B cell (primary cell): Measurements from ENCODE around the gene GGN. TPM values are rescaled to one million over a fixed set of nuclear protein-coding genes. Genes with fewer than 3 reads are reported as not detected.

ENCODE experiments used
- ATAC-seq: fragments of 200-7000 bp; cut with Tn5 transposase; one replicate; pipeline ENCODE4 v1.10.0; 2021; ENCODE audit warnings: low read depth, mild to moderate bottlenecking, moderate number of reproducible peaks, moderate library complexity
- CTCF ChIA-PET: fragments of 350-600 bp; sonication (Branson Sonifier 250); formaldehyde crosslinking; loops from one replicate; lab custom pipeline; 2021; ENCODE audit warnings: antibody characterized with exemption, inconsistent platforms; lab: Charles Lee
- POLR2A ChIA-PET: fragments of 350-600 bp; sonication (Branson Sonifier 250); formaldehyde crosslinking; loops from one replicate; lab custom pipeline; 2021; ENCODE audit warnings: antibody characterized with exemption; lab: Charles Lee
- DNase-seq: peaks from one replicate; pipeline ENCODE4 v3.0.0; 2013
- H2AFZ ChIP-seq: 2 replicates; pipeline ENCODE4 v1.6.1; 2012; ENCODE audit warnings: mild to moderate bottlenecking, low read depth, low read length; ENCODE audit not compliant: insufficient read depth, poor library complexity, severe bottlenecking
- H3K27ac ChIP-seq, 2 donors: 1 replicate in 1 of 2; 2 replicates in 1 of 2; pipeline ENCODE4 v1.5.1; 2012 to 2013; ENCODE audit warnings: low read length in 2 of 2, mild to moderate bottlenecking in 2 of 2, moderate library complexity in 1 of 2
- H3K27me3 ChIP-seq, 4 experiments: fragments of 200-600 bp in 1 of 4; sonication (generic) in 1 of 4; replicated peaks in 1 of 4; 1 replicate in 2 of 4; 2 replicates in 2 of 4; pipeline versions ENCODE4 v1.6.1 to v1.7.0; 2013 to 2016; ENCODE audit warnings: low read length in 3 of 4, mild to moderate bottlenecking in 2 of 4, mixed read lengths in 1 of 4, moderate library complexity in 1 of 4; ENCODE audit not compliant: insufficient read depth in 4 of 4, control insufficient read depth in 3 of 4; ENCODE audit errors: control extremely low read depth in 1 of 4
- H3K36me3 ChIP-seq, 2 experiments: replicated peaks in 1 of 2; 1 replicate in 1 of 2; 2 replicates in 1 of 2; pipeline versions ENCODE4 v1.6.1 to v1.7.1; 2013; ENCODE audit warnings: low read length in 1 of 2; ENCODE audit not compliant: insufficient read depth in 2 of 2, control insufficient read depth in 1 of 2; ENCODE audit errors: control extremely low read depth in 1 of 2, extremely low read depth in 1 of 2
- H3K4me1 ChIP-seq, 2 donors: fragments of 200-600 bp in 1 of 2; sonication (generic) in 1 of 2; 1 replicate in 1 of 2; 2 replicates in 1 of 2; pipeline versions ENCODE4 v1.5.1 to v1.6.1; 2013 to 2017; ENCODE audit warnings: low read length in 2 of 2; ENCODE audit not compliant: control insufficient read depth in 2 of 2, insufficient read depth in 2 of 2
- H3K4me2 ChIP-seq: replicated peaks from 2 replicates; pipeline ENCODE3; 2012; ENCODE audit warnings: mild to moderate bottlenecking, low read depth, low read length; ENCODE audit not compliant: poor library complexity, severe bottlenecking
- H3K4me3 ChIP-seq, 5 experiments: fragments of 200-600 bp in 1 of 5; sonication (generic) in 1 of 5; 1 replicate in 3 of 5; 2 replicates in 2 of 5; pipeline versions ENCODE4 v1.5.1 to v1.7.0; 2011 to 2016; ENCODE audit warnings: low read length in 4 of 5, mild to moderate bottlenecking in 4 of 5, low read depth in 2 of 5, control low read depth in 1 of 5, moderate library complexity in 1 of 5; ENCODE audit not compliant: insufficient read depth in 1 of 5; ENCODE audit errors: control extremely low read depth in 1 of 5, extremely low read depth in 1 of 5
- H3K79me2 ChIP-seq: fragments of 200-600 bp; sonication (generic); one replicate; pipeline ENCODE4 v1.6.0; 2016; ENCODE audit warnings: low read length; ENCODE audit not compliant: control insufficient read depth, insufficient read depth
- H3K9ac ChIP-seq: fragments of 200-600 bp; sonication (generic); 2 replicates; pipeline ENCODE4 v1.6.1; 2017; ENCODE audit warnings: mild to moderate bottlenecking, low read length, moderate library complexity
- H3K9me3 ChIP-seq, 3 donors: one replicate each; pipeline versions ENCODE4 v1.6.1 to v1.7.1; 2013; ENCODE audit warnings: low read length in 2 of 3; ENCODE audit not compliant: control insufficient read depth in 2 of 3, insufficient read depth in 1 of 3; ENCODE audit errors: control extremely low read depth in 1 of 3
- H4K20me1 ChIP-seq: 2 replicates; pipeline ENCODE4 v1.6.0; 2012; ENCODE audit warnings: mild to moderate bottlenecking, low read length; ENCODE audit not compliant: insufficient read depth, control insufficient read depth, poor library complexity, severe bottlenecking
- H3K27ac Mint-ChIP-seq: one replicate; pipeline ENCODE4 v1.8.0; 2021; ENCODE audit warnings: mixed read lengths
- H3K27me3 Mint-ChIP-seq: one replicate; pipeline ENCODE4 v1.8.0; 2021; ENCODE audit warnings: mixed read lengths
- H3K4me1 Mint-ChIP-seq: one replicate; pipeline ENCODE4 v1.8.0; 2021; ENCODE audit warnings: mixed read lengths
- H3K4me3 Mint-ChIP-seq: one replicate; pipeline ENCODE4 v1.8.0; 2021; ENCODE audit warnings: mixed read lengths
- H3K9me3 Mint-ChIP-seq: one replicate; pipeline ENCODE4 v1.8.0; 2022; ENCODE audit warnings: mixed read lengths; ENCODE audit not compliant: insufficient read depth
- CTCF ChIP-seq: fragments of 200-600 bp; IDR thresholded peaks from one replicate; pipeline ENCODE4 v1.8.0; 2022; ENCODE audit warnings: antibody characterized with exemption, mild to moderate bottlenecking
- EZH2 ChIP-seq: IDR thresholded peaks from 2 replicates; pipeline ENCODE4 v1.6.1; 2012; ENCODE audit warnings: borderline replicate concordance, low read depth, mild to moderate bottlenecking, moderate library complexity, low read length; ENCODE audit not compliant: insufficient read depth, poor library complexity, severe bottlenecking
- WGBS: methylation state at CpG from one replicate; pipeline ENCODE4 v1.1.5; 2013; ENCODE audit warnings: missing lambda C conversion rate; ENCODE audit not compliant: insufficient coverage; 5-methylcytosine and 5-hydroxymethylcytosine counted together
- intact Hi-C: fragments of 100-400 bp; cut with micrococcal nuclease; formaldehyde crosslinking; loops from one replicate; pipeline ENCODE4 v1.10.0; 2022
- polyA plus RNA-seq: library from polyadenylated mRNA; depleted of rRNA; stranded (reverse); fragments of >200 nt; gene quantifications from 2 replicates; pipeline ENCODE4 v1.2.3, GENCODE V29; 2012
- total RNA-seq, 2 donors: library from RNA; stranded (reverse); fragments of 120-200 nt in 1 of 2; gene quantifications; 1 replicate in 1 of 2; 2 replicates in 1 of 2; pipeline versions ENCODE4 v1.2.3 to v1.2.4, GENCODE V29; 2013 to 2022

Gene GGN
- total and polyA plus RNA-seq, 2 donors (not counting 1 experiment from before 2014, with no cell fraction given), result 0.34 TPM; not detected in 1

- intact Hi-C loops, result loop anchor here (1.0 to 5.0 kb wide), 3 partner anchors 13 to 230 kb away; partner anchors contain the start of genes EIF3K, FAM98C, MAP4K1 and PSMD8
Measured at GRCh38 chr19:38386971-38387549, 774 bp downstream of the GGN start.

More at GRCh38 chr19:38386971-38387549, 774 bp downstream of the GGN start:
- H3K27me3 Mint-ChIP-seq, result peaks cover 27% of the 10 kb centered on the region
- H3K27ac ChIP-seq, result no peak overlapping the region
- 3% methylated on average over 36 of the region's 36 CpGs for WGBS
- DNase-seq (no peak), ATAC-seq (peak; percentile 11)
- peaks cover 54% of the 10 kb centered on the region for H4K20me1 ChIP-seq
- H3K9me3 ChIP-seq, result peaks cover 0 to 30% (median 0%) of the 10 kb centered on the region in 3 donors
- peaks cover 0 to 27% of the 10 kb centered on the region in 2 experiments for H3K36me3 ChIP-seq
- peak overlapping the region in 4 of 5 experiments; percentile 40 to 77 (median 48) for H3K4me3 ChIP-seq
- peaks cover 31% of the 10 kb centered on the region for H3K4me1 Mint-ChIP-seq
- H3K4me2 ChIP-seq, result peak overlapping the region; percentile 97
- H3K79me2 ChIP-seq, result no peaks in the 10 kb centered on the region
- H3K4me3 Mint-ChIP-seq, result peak overlapping the region; percentile 97
- H2AFZ ChIP-seq, result peak overlapping the region; percentile 53
- ChIA-PET CTCF (interaction anchor here (0.7 to 2.3 kb wide), 3 partner anchors 16 to 51 kb away, joined by 3 to 20 read pairs (median 4); partner anchors contain the start of genes CATSPERG and FAM98C), POLR2A (interaction anchor here (0.8 to 2.5 kb wide), 4 partner anchors 11 to 16 kb away, joined by 3 to 11 read pairs (median 8); partner anchors contain the start of genes FAM98C and PSMD8)
- peak overlapping the region; percentile 63 for H3K27ac Mint-ChIP-seq
- H3K9ac ChIP-seq, result peak overlapping the region; percentile 69
- peaks cover 36% of the 10 kb centered on the region in 2 donors for H3K4me1 ChIP-seq
- TF ChIP-seq EZH2 (no peak), CTCF (no peak)
- H3K9me3 Mint-ChIP-seq, result no peaks in the 10 kb centered on the region
- peaks cover 0 to 49% (median 21%) of the 10 kb centered on the region in 4 experiments for H3K27me3 ChIP-seq
